ENCODE results near the gene DPP6.

DPP6 gene

DNA sequence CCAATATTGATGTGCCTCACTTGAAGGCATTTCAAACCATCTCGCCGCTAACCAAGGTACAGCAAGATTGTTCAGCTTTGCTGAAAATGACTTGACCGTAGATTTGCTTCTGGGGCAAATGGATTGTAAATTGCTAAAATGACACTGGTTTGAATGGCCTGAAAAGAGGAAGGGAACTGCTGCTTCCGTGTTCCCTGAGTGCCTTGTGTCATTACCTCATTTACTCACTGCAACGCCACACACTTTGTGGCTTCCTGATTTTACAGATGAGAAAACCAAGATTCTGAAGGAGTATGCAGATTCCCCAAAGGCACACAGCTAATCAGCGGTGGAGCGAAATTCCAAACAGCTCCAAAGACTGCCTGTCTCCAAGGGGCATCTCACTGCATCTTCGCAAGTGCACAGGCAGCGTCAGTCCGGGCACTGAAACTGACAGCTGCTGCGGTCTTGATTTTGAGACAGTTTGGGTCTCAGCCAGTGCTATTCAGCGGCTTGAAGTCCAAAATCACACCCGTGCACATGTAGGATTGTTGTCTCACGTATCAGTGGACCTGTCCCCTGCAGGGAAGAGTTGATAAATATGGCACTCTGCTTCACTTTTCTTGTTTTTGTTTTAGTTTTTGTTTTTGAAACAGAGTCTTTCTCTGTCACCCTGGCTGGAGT lies 290.9 kb downstream of the DPP6 start:
- Mint-ChIP-seq H3K4me1 (no peaks in the 10 kb centered on the region), H3K9me3 (peaks cover 7% of the 10 kb centered on the region), H3K4me3 (no peak overlapping the region), H3K27ac (no peak overlapping the region), H3K27me3 (no peaks in the 10 kb centered on the region), H3K36me3 (ENCODE audit: low read depth) (no peaks in the 10 kb centered on the region)
- no peak for DNase-seq
- no peak for ATAC-seq

DNA sequence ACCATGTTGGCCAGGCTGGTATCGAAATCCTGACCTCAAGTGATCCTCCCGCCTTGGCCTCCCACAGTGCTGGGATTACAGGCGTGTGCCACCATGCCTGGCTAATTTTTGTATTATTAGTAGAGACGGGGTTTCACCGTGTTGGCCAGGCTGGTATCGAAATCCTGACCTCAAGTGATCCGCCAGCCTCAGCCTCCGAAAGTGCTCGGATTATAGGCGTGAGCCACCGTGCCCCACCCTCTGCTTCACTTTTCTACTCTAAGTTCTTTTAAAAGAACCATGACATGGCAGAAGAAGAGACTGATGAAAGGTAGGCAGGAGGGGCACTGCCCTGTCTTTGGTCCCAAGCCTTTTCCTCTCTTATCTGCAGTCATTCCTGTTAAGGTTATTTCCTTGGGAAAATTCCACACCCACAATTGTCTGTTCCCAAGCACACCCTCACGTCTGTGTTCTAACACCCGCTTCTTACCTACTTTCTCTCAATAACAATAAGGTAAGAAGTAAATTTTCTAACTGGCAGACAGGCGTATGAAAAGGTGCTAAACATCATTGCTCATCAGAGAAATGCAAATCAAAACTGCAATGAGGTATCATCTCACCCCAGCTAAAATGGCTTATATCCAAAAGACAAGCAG lies 291.7 kb downstream of the DPP6 start:
- H3K36me3 Mint-ChIP-seq (ENCODE audit: low read depth) = no peaks in the 10 kb centered on the region
- no peak overlapping the region for H3K27ac Mint-ChIP-seq
- H3K4me3 Mint-ChIP-seq = no peak overlapping the region
- no peaks in the 10 kb centered on the region for H3K4me1 Mint-ChIP-seq
- H3K9me3 Mint-ChIP-seq = peaks cover 7% of the 10 kb centered on the region
- ATAC-seq (no peak), DNase-seq (no peak)
- H3K27me3 Mint-ChIP-seq = no peaks in the 10 kb centered on the region

DNA sequence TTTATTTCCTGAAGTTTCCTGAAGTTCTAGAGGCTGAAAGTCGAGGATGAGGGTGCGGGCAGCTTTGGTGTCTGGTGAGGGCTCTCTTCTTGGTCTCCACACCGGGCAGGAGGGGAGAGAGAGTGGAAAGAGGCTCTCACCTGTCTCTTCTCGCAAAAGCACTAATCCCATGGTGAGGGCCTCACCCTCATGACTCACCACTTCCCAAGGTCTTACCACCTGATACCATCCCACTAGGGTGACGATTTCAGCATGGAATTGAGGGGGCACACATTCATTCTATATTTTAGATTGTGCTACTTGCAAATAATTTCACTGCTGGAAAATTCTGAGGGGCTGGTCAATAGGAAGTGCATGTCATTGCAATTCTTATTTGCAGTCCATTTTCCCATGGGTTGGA lies 292.9 kb downstream of the DPP6 start:
- no peak for ATAC-seq
- no peaks in the 10 kb centered on the region for H3K36me3 Mint-ChIP-seq (ENCODE audit: low read depth)
- H3K4me3 Mint-ChIP-seq = no peak overlapping the region
- no peaks in the 10 kb centered on the region for H3K27me3 Mint-ChIP-seq
- H3K27ac Mint-ChIP-seq = no peak overlapping the region
- no peaks in the 10 kb centered on the region for H3K4me1 Mint-ChIP-seq
- peaks cover 14% of the 10 kb centered on the region for H3K9me3 Mint-ChIP-seq
- no peak for DNase-seq

DNA sequence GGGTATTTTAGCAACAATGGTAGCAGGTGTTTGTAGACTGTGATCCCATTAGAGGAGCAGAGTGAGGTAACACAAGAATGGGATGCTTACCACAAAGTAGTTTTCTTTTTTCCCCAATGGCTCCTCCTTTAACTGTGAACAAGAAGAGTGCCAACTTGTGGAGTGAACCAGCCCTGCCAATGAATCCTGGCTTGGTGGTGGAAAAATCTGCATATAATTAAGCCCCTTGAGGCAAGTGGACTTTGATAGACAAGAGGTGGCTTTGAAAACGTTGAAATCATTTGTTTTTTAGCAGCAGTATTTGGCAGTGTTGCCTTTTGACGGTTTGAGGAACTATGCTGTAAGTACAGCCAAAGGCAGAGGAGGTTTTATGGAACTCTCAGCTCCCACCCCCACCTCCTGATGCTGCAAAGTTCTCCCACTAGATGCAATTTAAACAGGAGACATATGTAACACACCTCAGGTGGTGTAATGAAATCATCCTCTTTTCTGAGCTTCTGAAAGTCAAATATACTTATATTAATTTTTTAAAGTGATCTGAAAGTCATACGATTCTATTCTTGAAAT lies 295.6 kb downstream of the DPP6 start:
- no peak for ATAC-seq
- peaks cover 15% of the 10 kb centered on the region for H3K9me3 Mint-ChIP-seq
- H3K4me1 Mint-ChIP-seq = no peaks in the 10 kb centered on the region
- H3K36me3 Mint-ChIP-seq (ENCODE audit: low read depth) = no peaks in the 10 kb centered on the region
- H3K27me3 Mint-ChIP-seq = no peaks in the 10 kb centered on the region
- no peak for DNase-seq
- no peak overlapping the region for H3K27ac Mint-ChIP-seq
- no peak overlapping the region for H3K4me3 Mint-ChIP-seq

DNA sequence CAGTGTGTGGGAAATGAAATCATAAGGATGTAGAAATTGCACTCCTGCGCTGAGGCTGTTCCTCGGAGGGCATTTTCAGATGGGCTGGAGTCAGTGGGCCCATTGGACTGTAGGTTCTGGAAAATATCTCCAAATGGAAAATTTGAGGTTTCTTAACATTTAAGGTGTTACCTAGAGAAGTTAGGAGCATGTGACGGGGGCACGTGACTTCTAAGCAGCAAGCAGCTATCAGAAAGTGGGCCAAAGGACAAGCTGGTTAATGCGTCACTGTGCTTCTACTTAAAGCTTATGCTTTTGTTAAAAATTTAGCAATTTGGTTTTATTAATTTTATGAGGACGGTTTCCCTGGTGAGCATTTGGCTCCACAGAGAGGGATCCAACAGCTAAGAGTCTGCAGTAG lies 298.7 kb downstream of the DPP6 start:
- Mint-ChIP-seq H3K36me3 (ENCODE audit: low read depth) (no peaks in the 10 kb centered on the region), H3K9me3 (peaks cover 19% of the 10 kb centered on the region), H3K27me3 (no peaks in the 10 kb centered on the region), H3K27ac (no peak overlapping the region), H3K4me1 (no peaks in the 10 kb centered on the region), H3K4me3 (no peak overlapping the region)
- ATAC-seq (no peak), DNase-seq (no peak)

DNA sequence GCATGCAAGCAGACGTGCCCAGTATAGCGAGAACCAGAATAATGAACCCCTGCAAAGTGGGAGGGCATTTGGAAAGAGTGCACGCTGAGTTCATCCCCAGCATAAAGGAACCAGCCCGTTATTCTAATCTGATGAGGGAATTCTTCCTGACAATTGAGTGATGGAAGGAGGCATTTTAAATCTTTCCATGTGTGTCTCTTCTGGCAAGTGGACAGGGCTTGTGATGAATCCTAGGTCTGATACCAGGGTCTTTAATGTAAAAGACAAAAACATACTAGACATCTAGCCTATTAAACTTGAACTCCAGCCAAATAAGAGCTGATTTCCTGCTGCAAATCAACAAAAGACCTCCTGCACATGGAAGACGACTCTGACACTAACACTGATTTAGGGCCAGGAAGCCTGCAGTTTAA lies 301.2 kb downstream of the DPP6 start:
- Mint-ChIP-seq H3K9me3 (peaks cover 16% of the 10 kb centered on the region), H3K27ac (no peak overlapping the region), H3K4me3 (no peak overlapping the region), H3K27me3 (no peaks in the 10 kb centered on the region), H3K36me3 (ENCODE audit: low read depth) (no peaks in the 10 kb centered on the region), H3K4me1 (no peaks in the 10 kb centered on the region)
- ATAC-seq (no peak), DNase-seq (no peak)

DNA sequence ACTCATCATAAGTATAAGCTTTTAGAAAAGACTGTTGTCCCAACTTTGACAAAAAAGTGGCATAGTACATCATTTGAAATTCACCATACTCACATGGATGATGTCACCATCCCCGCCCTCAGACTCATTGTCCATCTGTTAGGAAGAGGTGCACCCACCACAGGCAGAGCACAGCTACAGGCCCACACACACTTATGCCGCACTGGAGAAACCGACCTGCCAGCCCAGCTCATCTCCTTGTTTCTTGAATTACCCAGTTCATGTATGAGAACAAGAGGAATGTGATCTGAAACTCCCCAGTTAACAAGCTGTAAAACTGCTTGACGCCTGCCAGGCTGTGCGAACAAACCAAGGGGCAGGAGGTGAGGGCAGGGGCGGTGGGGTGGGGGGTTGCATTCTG lies 312.0 kb downstream of the DPP6 start:
- H3K9me3 Mint-ChIP-seq = peaks cover 12% of the 10 kb centered on the region
- no peaks in the 10 kb centered on the region for H3K4me1 Mint-ChIP-seq
- no peak overlapping the region for H3K27ac Mint-ChIP-seq
- no peak overlapping the region for H3K4me3 Mint-ChIP-seq
- DNase-seq (no peak), ATAC-seq (no peak)
- H3K36me3 Mint-ChIP-seq (ENCODE audit: low read depth) = no peaks in the 10 kb centered on the region
- no peaks in the 10 kb centered on the region for H3K27me3 Mint-ChIP-seq

DNA sequence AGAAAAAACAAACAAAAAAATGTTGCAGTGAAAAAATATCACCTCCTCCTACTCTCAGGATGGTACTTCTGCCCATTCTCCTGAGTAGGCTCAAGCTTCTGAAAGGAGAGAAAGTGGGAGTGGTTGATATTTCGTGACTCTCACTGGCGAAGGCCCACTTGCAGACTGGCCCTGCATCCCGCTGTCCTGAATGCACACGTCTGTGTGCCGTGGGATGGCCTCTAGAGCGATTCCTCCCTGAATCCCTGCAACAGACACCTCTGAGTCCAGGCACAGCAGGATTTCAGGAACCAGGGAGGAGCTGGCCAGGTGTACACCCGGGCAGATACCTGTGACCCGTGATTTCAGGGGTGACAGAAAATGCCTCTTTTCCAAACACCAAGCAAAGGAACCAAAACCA lies 319.2 kb downstream of the DPP6 start:
- Mint-ChIP-seq H3K9me3 (peaks cover 10% of the 10 kb centered on the region), H3K27me3 (no peaks in the 10 kb centered on the region), H3K4me1 (no peaks in the 10 kb centered on the region), H3K27ac (no peak overlapping the region), H3K4me3 (no peak overlapping the region), H3K36me3 (ENCODE audit: low read depth) (no peaks in the 10 kb centered on the region)
- no peak for DNase-seq
- ATAC-seq = no peak

DNA sequence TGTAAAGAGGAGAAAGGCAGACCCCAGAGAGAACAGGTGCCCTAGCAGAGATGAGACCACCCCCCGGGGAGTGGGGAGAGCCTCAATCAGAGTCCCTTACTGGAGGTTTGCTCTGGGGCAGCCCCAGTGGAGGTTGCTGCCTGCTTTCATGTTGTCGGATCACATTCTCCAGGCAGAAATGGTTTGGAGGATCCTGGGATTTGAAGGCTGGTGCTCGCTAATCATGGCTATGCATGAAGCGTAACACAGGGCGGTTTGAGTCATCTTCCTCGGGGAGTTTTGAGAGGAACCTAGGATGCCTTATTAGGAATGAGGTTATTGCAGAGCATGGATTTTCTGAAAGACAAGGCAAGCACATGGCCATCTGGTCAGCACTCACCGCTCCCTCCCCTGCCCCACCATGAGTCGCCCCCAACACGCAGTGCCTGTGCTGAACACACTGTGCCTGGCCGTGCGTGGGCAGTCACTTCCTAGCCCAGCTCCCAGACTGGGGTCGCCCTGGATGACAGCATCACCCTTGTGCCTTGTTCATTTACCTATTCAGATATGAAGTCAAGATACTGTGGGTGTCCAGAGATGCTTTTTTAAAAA lies 319.9 kb downstream of the DPP6 start:
- no peak for DNase-seq
- H3K4me3 Mint-ChIP-seq = no peak overlapping the region
- ATAC-seq = no peak
- H3K27ac Mint-ChIP-seq = no peak overlapping the region
- H3K36me3 Mint-ChIP-seq (ENCODE audit: low read depth) = no peaks in the 10 kb centered on the region
- peaks cover 6% of the 10 kb centered on the region for H3K9me3 Mint-ChIP-seq
- no peaks in the 10 kb centered on the region for H3K27me3 Mint-ChIP-seq
- H3K4me1 Mint-ChIP-seq = no peaks in the 10 kb centered on the region

DNA sequence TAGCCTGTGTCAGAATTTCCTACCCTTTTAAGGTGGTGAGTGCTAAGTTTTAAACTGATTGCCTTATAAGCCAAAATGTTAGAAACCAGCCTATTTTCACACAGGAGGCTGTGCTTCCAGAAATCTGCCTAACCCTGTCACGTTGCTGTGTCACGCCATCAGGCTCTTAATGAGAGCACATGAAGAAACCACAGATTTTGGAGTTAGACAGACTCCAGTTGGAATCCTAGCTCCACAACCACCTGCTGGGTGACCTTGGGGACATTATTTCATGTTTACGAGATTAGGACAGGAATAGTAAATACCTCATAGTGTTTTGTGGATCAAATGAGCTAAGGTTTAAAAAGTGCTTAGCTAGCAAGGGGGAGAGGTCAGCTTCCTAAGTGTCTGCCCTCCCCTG lies 321.8 kb downstream of the DPP6 start:
- Mint-ChIP-seq H3K27ac (no peak overlapping the region), H3K27me3 (no peaks in the 10 kb centered on the region), H3K36me3 (ENCODE audit: low read depth) (no peaks in the 10 kb centered on the region), H3K4me1 (no peaks in the 10 kb centered on the region), H3K4me3 (no peak overlapping the region), H3K9me3 (peaks cover 6% of the 10 kb centered on the region)
- DNase-seq (no peak), ATAC-seq (no peak)

DNA sequence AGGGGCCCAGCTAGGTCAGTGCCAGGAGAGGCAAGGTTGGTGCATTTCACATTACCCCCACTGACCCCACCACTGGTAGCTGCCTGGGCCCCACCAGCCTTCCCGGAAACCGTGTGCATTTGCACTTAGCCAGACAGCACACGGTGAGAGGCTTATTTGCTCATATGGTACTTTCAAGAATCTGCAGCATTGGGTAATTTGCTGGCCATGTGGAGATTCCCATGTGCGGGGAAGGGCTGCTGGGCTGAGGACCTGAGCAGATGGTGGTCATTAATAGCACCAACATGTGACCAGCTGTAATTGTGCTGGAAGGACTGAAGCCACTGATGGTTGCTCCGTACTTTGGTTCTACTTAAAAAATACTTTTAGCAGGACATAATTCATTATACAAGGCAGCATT lies 323.8 kb downstream of the DPP6 start:
- DNase-seq (no peak), ATAC-seq (no peak)
- no peak overlapping the region for H3K27ac Mint-ChIP-seq
- H3K27me3 Mint-ChIP-seq = no peaks in the 10 kb centered on the region
- peaks cover 6% of the 10 kb centered on the region for H3K9me3 Mint-ChIP-seq
- H3K36me3 Mint-ChIP-seq (ENCODE audit: low read depth) = no peaks in the 10 kb centered on the region
- no peaks in the 10 kb centered on the region for H3K4me1 Mint-ChIP-seq
- H3K4me3 Mint-ChIP-seq = no peak overlapping the region

DNA sequence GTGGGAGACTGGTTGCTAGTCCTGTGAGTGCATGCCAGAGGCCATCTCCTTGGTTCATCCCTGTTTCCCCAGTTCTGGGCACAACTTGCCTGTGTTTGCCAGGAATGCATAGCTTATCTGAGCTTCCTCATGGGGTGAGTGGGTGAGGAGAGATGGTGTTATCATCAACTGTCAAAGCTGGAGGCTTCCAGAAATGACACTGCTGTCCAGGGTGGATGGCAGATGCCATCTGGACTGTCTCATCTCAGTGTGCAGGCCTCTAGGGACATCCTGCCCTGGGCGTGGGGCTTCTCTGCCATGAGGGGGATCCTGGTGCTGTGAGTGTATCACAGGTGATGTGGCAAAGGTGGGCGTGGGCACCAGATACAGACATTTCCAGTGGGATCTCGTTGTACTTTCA lies 328.6 kb downstream of the DPP6 start:
- no peak for DNase-seq

DNA sequence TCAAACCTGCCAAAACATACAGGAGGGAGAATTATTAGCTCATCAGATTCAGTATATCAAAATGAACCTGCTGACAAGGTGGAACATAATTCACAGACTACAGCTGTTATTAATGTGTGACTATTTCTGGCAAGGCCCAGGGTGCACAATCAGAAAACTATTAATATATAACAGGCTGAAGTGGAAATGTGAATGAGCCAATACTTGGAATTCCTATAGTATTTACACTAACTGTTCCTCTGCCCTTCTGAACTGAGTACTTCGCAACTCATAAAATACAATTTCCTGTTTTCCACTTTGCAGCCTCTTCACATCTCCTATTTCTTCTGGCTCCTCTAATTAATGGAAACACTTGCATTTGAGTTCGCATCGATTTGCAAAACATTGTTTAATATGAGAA lies 330.8 kb downstream of the DPP6 start:
- Mint-ChIP-seq H3K36me3 (ENCODE audit: low read depth) (no peaks in the 10 kb centered on the region), H3K4me1 (no peaks in the 10 kb centered on the region), H3K9me3 (peaks cover 11% of the 10 kb centered on the region), H3K27me3 (no peaks in the 10 kb centered on the region), H3K27ac (no peak overlapping the region), H3K4me3 (no peak overlapping the region)
- ATAC-seq (no peak), DNase-seq (no peak)

More for the DNA sequence above, 328.6 kb downstream of the DPP6 start:
- H3K4me3 Mint-ChIP-seq = no peak overlapping the region
- H3K27me3 Mint-ChIP-seq = no peaks in the 10 kb centered on the region
- H3K36me3 Mint-ChIP-seq (ENCODE audit: low read depth) = no peaks in the 10 kb centered on the region
- peaks cover 3% of the 10 kb centered on the region for H3K9me3 Mint-ChIP-seq
- H3K4me1 Mint-ChIP-seq = no peaks in the 10 kb centered on the region
- H3K27ac Mint-ChIP-seq = no peak overlapping the region
- ATAC-seq = no peak

DNA sequence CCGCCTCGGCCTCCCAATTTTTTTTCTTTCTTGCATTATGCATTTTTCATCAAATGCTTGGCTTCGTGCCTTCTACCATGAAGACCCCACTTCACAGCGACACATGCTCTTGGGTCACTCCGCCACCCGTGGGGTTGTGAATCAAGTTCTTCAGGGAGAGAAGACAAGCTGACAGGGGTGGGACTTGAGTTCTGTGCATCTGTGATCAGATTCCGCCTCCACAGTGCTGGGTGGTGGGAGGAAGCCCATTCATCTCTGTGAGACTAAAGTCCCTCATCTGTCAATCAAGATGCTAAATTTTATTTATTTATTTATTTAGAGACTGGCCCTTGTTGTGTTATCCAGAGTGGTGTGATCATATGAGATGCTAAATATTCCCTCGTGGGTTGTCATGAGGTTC lies 333.0 kb downstream of the DPP6 start:
- H3K4me1 Mint-ChIP-seq = no peaks in the 10 kb centered on the region
- DNase-seq = no peak
- no peak for ATAC-seq
- no peaks in the 10 kb centered on the region for H3K27me3 Mint-ChIP-seq
- H3K4me3 Mint-ChIP-seq = no peak overlapping the region
- H3K27ac Mint-ChIP-seq = no peak overlapping the region
- no peaks in the 10 kb centered on the region for H3K36me3 Mint-ChIP-seq (ENCODE audit: low read depth)
- H3K9me3 Mint-ChIP-seq = peaks cover 11% of the 10 kb centered on the region

DNA sequence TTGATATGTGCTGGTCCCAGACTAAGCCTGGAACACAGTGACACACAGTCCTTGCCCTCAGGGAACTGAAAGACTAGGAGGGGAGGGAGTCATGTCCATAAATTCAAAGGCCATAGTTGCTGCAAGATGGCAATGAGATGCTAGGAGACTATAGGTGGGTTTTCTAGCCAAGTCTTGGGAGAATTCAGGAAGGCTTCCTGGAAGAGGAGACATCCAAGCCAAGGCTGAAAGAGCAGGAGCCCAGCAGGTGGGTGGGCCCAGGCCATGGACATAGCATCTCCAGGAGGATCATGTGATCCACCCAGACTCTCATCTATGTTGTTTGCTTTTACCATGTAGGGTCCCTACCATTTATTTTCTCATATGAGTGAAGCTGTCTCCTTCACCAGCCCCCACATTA lies 335.1 kb downstream of the DPP6 start:
- Mint-ChIP-seq H3K9me3 (peaks cover 11% of the 10 kb centered on the region), H3K36me3 (ENCODE audit: low read depth) (no peaks in the 10 kb centered on the region), H3K27me3 (no peaks in the 10 kb centered on the region), H3K27ac (no peak overlapping the region), H3K4me3 (no peak overlapping the region), H3K4me1 (no peaks in the 10 kb centered on the region)
- DNase-seq (no peak), ATAC-seq (no peak)

All from activated naive CD8-positive, alpha-beta T cell treated with anti-CD3 and anti-CD28 coated beads, Interleukin-2, amount 50 U/mL, for 24 hours (primary cell).